Measurements from ENCODE around the gene P2RY12.

DNA sequence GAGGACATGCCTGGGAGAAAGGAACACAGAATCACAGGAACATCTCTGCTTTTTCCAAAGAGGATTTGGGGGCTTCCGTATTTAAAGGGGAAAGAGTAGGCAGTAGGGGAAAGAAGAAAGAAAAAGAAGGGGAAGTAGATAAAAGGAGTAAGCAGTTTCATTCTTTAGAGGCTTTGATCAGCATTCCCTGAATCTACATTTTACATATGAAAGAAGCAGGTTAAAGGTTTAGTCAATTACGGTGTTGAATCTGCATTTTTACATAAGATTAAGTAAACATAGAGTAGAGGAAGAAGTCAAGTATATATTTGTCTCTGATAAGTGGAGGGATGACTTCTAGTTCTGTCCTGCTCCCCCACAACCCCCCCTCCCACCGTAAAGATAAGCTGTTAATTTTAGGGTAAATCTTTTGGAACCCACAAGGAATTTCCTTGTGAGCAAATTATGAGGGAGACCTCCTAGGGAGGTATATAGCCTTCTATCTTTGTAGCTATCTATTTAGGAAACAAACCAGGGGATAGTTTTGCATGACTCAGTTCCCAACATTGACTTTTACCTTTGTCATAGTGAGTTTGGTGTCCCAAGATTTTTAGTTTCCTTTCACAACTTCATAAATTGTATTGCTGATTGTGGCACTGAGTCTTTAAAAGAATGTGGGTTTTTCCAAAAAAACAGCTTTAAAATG, 8.7 kb upstream of the P2RY12 start:
- TF ChIP-seq POLR2A (IDR thresholded peaks at IDR 0.05; ENCODE audit: low read depth, low read length) (no peak), SPI1 (IDR thresholded peaks at IDR 0.05; ENCODE audit: low read depth, low read length) (no peak), POLR2AphosphoS5 (IDR thresholded peaks at IDR 0.05; ENCODE audit: low read depth, low read length) (no peak), TAF1 (IDR thresholded peaks at IDR 0.05; ENCODE audit: low read depth, low read length) (no peak)
